Liver (tissue), 9 donors: Measurements from ENCODE around the gene RAD1. TPM values are rescaled to one million over a fixed set of nuclear protein-coding genes. Genes with fewer than 3 reads are reported as not detected.

Experiments
- DNase-seq: peaks from one replicate; pipeline ENCODE4 v3.0.0-alpha.2; 2017; ENCODE audit warnings: low spot score
- H3K27ac ChIP-seq, 2 donors: one replicate each; pipeline ENCODE4 v1.7.0; 2013; ENCODE audit warnings: inconsistent platforms in 2 of 2, low read length in 2 of 2, control low read depth in 1 of 2, low read depth in 1 of 2, mild to moderate bottlenecking in 1 of 2
- H3K27me3 ChIP-seq, 4 donors: one replicate each; pipeline versions ENCODE4 v1.6.1 to v1.7.0; 2013; ENCODE audit warnings: low read length in 3 of 4, inconsistent platforms in 1 of 4, mild to moderate bottlenecking in 1 of 4, moderate library complexity in 1 of 4; ENCODE audit not compliant: control insufficient read depth in 4 of 4, insufficient read depth in 4 of 4
- H3K36me3 ChIP-seq, 4 donors: one replicate each; pipeline versions ENCODE4 v1.6.1 to v1.7.0; 2013; ENCODE audit warnings: low read length in 3 of 4, mild to moderate bottlenecking in 3 of 4, low read depth in 1 of 4, moderate library complexity in 1 of 4; ENCODE audit not compliant: control insufficient read depth in 4 of 4, insufficient read depth in 3 of 4
- H3K4me1 ChIP-seq, 4 donors: one replicate each; pipeline versions ENCODE4 v1.6.1 to v1.7.0; 2013; ENCODE audit warnings: low read length in 3 of 4, mild to moderate bottlenecking in 3 of 4, moderate library complexity in 1 of 4; ENCODE audit not compliant: control insufficient read depth in 4 of 4, insufficient read depth in 4 of 4
- H3K4me3 ChIP-seq, 3 donors: one replicate each; pipeline versions ENCODE4 v1.6.1 to v1.7.0; 2013; ENCODE audit warnings: low read length in 3 of 3, control low read depth in 1 of 3, low read depth in 1 of 3, mild to moderate bottlenecking in 1 of 3
- H3K9ac ChIP-seq, 2 donors: one replicate each; pipeline ENCODE4 v1.7.0; 2013; ENCODE audit warnings: low read length in 2 of 2, mild to moderate bottlenecking in 2 of 2, moderate library complexity in 2 of 2, control low read depth in 1 of 2, low read depth in 1 of 2
- H3K9me3 ChIP-seq, 4 donors: one replicate each; pipeline versions ENCODE4 v1.6.1 to v1.7.0; 2013; ENCODE audit warnings: low read length in 3 of 4; ENCODE audit not compliant: control insufficient read depth in 4 of 4
- EGR1 ChIP-seq, 2 donors: IDR thresholded peaks; 2 replicates each; pipeline ENCODE4 v1.6.1; 2016 to 2018; ENCODE audit warnings: antibody characterized with exemption in 2 of 2, low read depth in 2 of 2
- FOXA1 ChIP-seq: IDR thresholded peaks from 2 replicates; pipeline ENCODE4 v1.6.1; 2016; ENCODE audit warnings: antibody characterized with exemption
- FOXA2 ChIP-seq: IDR thresholded peaks from 2 replicates; pipeline ENCODE4 v1.6.1; 2016; ENCODE audit warnings: antibody characterized with exemption
- GABPA ChIP-seq, 2 donors: IDR thresholded peaks in 1 of 2; conservative IDR thresholded peaks in 1 of 2; 2 replicates each; pipeline ENCODE4 v1.6.1; 2016; ENCODE audit warnings: antibody characterized with exemption in 2 of 2, mild to moderate bottlenecking in 1 of 2, moderate library complexity in 1 of 2
- HNF4A ChIP-seq, 2 donors: conservative IDR thresholded peaks; 2 replicates each; pipeline ENCODE4 v1.6.1; 2016; ENCODE audit warnings: antibody characterized with exemption in 2 of 2, mild to moderate bottlenecking in 2 of 2
- HNF4G ChIP-seq: IDR thresholded peaks from 2 replicates; pipeline ENCODE4 v1.6.1; 2016; ENCODE audit warnings: antibody characterized with exemption
- JUND ChIP-seq, 2 donors: IDR thresholded peaks; 2 replicates each; pipeline ENCODE4 v1.6.1; 2016; ENCODE audit warnings: antibody characterized with exemption in 2 of 2
- NR2F2 ChIP-seq: IDR thresholded peaks from 2 replicates; pipeline ENCODE4 v1.6.1; 2016; ENCODE audit warnings: antibody characterized with exemption
- RAD21 ChIP-seq, 2 donors: IDR thresholded peaks; 2 replicates each; pipeline ENCODE4 v1.6.1; 2016; ENCODE audit warnings: antibody characterized with exemption in 2 of 2, mild to moderate bottlenecking in 2 of 2
- RXRA ChIP-seq, 2 donors: IDR thresholded peaks; 2 replicates each; pipeline ENCODE4 v1.6.1; 2017 to 2018; ENCODE audit warnings: antibody characterized with exemption in 2 of 2, mild to moderate bottlenecking in 1 of 2
- SP1 ChIP-seq: IDR thresholded peaks from 2 replicates; pipeline ENCODE4 v1.6.1; 2018; ENCODE audit warnings: antibody characterized with exemption, mild to moderate bottlenecking
- TAF1 ChIP-seq: conservative IDR thresholded peaks from 2 replicates; pipeline ENCODE4 v1.6.1; 2016; ENCODE audit warnings: antibody characterized with exemption, mild to moderate bottlenecking
- YY1 ChIP-seq: IDR thresholded peaks from 2 replicates; pipeline ENCODE4 v1.6.1; 2016; ENCODE audit warnings: antibody characterized with exemption, mild to moderate bottlenecking
- WGBS: extraction: QIAGEN DNeasy Blood & Tissue Kit; methylation state at CpG from one replicate; pipeline ENCODE4 v1.1.7; 2013; 5-methylcytosine and 5-hydroxymethylcytosine counted together
- polyA plus RNA-seq, 2 donors: library from polyadenylated mRNA; stranded (reverse) in 1 of 2; unstranded in 1 of 2; fragments of 200-250 nt in 1 of 2; fragments of >200 nt in 1 of 2; fragmentation: Nextera tagmentation in 1 of 2; extraction: Ambion mirVana in 1 of 2; gene quantifications; one replicate each; pipeline versions ENCODE4 v1.2.1 to v1.2.3, GENCODE V29; 2013 to 2015
- total RNA-seq, 2 donors: library from RNA; depleted of rRNA; stranded (reverse); fragments of >200 nt; gene quantifications; one replicate each; pipeline ENCODE4 v1.2.3, GENCODE V29; 2014
- TF ChIP-seq, protein P1 (sequence below): IDR thresholded peaks from 2 replicates; pipeline ENCODE4 v1.6.1; 2016; ENCODE audit warnings: antibody characterized with exemption
- TF ChIP-seq, protein P2 (sequence below): IDR thresholded peaks from 2 replicates; pipeline ENCODE4 v1.6.1; 2016; ENCODE audit warnings: antibody characterized with exemption
- TF ChIP-seq, protein P3 (sequence below): IDR thresholded peaks from 2 replicates; pipeline ENCODE4 v1.6.1; 2016; ENCODE audit warnings: antibody characterized with exemption
- TF ChIP-seq, protein P4 (sequence below): fragments of 150-350 bp; IDR thresholded peaks from 2 replicates; pipeline ENCODE4 v1.5.1; 2017; ENCODE audit warnings: improper control_type of control experiment, low read depth, low read length; ENCODE audit not compliant: missing input control
- donor health status: healthy.
- donor health status: healthy.
- donor health status: healthy.
- donor health status: healthy.
- donor health status: healthy.

Gene RAD1
- total and polyA plus RNA-seq, 4 donors, result 7.2 to 17.5 (median 9.2) TPM

DNA sequence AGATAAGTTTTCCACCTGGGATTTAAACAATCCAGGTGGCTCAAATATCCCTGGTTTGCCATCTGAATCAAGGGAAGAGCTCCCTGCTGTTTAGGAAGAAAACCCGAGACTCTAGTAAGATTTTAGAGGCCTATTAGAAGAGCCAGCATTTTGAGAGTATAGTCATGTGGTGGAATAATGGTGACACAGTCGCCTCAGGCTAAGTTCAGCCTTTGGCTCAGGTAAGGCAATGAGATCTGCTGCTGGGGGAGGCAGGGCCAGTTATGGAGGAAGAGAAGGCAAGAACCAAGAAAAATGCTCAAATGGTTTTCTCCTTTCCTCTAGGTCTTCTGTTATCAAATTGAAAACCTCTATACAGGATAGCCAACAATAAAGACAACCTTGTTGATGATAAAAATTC is 16.2 kb downstream of the RAD1 start:
- Histone ChIP-seq H3K9me3 (no peaks in the 10 kb centered on the region), H3K36me3 (no peaks in the 10 kb centered on the region), H3K4me1 (no peaks in the 10 kb centered on the region), H3K27me3 (no peaks in the 10 kb centered on the region), H3K9ac (no peak overlapping the region), H3K4me3 (no peak overlapping the region), H3K27ac (no peak overlapping the region)
- DNase-seq, result no peak
- WGBS, result 97% methylated on average over 2 of the region's 2 CpGs
- TF ChIP-seq, protein P1, sequence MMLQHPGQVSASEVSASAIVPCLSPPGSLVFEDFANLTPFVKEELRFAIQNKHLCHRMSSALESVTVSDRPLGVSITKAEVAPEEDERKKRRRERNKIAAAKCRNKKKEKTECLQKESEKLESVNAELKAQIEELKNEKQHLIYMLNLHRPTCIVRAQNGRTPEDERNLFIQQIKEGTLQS, result no peak
- no peak for TF ChIP-seq HNF4G
- no peak for TF ChIP-seq NR2F2
- TF ChIP-seq, protein P2, sequence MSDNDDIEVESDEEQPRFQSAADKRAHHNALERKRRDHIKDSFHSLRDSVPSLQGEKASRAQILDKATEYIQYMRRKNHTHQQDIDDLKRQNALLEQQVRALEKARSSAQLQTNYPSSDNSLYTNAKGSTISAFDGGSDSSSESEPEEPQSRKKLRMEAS, result no peak
- no peak for TF ChIP-seq YY1
- TF ChIP-seq GABPA (IDR thresholded peaks at IDR 0.05 in 1 of 2, conservative IDR thresholded peaks at IDR 0.05 in 1 of 2), result no peak
- TF ChIP-seq, protein P3, sequence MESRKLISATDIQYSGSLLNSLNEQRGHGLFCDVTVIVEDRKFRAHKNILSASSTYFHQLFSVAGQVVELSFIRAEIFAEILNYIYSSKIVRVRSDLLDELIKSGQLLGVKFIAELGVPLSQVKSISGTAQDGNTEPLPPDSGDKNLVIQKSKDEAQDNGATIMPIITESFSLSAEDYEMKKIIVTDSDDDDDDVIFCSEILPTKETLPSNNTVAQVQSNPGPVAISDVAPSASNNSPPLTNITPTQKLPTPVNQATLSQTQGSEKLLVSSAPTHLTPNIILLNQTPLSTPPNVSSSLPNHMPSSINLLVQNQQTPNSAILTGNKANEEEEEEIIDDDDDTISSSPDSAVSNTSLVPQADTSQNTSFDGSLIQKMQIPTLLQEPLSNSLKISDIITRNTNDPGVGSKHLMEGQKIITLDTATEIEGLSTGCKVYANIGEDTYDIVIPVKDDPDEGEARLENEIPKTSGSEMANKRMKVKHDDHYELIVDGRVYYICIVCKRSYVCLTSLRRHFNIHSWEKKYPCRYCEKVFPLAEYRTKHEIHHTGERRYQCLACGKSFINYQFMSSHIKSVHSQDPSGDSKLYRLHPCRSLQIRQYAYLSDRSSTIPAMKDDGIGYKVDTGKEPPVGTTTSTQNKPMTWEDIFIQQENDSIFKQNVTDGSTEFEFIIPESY, result no peak
- TF ChIP-seq, protein P4, sequence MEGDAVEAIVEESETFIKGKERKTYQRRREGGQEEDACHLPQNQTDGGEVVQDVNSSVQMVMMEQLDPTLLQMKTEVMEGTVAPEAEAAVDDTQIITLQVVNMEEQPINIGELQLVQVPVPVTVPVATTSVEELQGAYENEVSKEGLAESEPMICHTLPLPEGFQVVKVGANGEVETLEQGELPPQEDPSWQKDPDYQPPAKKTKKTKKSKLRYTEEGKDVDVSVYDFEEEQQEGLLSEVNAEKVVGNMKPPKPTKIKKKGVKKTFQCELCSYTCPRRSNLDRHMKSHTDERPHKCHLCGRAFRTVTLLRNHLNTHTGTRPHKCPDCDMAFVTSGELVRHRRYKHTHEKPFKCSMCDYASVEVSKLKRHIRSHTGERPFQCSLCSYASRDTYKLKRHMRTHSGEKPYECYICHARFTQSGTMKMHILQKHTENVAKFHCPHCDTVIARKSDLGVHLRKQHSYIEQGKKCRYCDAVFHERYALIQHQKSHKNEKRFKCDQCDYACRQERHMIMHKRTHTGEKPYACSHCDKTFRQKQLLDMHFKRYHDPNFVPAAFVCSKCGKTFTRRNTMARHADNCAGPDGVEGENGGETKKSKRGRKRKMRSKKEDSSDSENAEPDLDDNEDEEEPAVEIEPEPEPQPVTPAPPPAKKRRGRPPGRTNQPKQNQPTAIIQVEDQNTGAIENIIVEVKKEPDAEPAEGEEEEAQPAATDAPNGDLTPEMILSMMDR, result no peak
- no peak for TF ChIP-seq EGR1 (IDR thresholded peaks at IDR 0.05; ENCODE audit: low read depth in 2 of 2)
- TF ChIP-seq JUND (IDR thresholded peaks at IDR 0.05), result no peak
- no peak for TF ChIP-seq HNF4A (conservative IDR thresholded peaks at IDR 0.05)
- TF ChIP-seq TAF1, result no peak
- no peak for TF ChIP-seq FOXA1
- TF ChIP-seq RXRA (IDR thresholded peaks at IDR 0.05), result no peak
- no peak for TF ChIP-seq SP1

DNA sequence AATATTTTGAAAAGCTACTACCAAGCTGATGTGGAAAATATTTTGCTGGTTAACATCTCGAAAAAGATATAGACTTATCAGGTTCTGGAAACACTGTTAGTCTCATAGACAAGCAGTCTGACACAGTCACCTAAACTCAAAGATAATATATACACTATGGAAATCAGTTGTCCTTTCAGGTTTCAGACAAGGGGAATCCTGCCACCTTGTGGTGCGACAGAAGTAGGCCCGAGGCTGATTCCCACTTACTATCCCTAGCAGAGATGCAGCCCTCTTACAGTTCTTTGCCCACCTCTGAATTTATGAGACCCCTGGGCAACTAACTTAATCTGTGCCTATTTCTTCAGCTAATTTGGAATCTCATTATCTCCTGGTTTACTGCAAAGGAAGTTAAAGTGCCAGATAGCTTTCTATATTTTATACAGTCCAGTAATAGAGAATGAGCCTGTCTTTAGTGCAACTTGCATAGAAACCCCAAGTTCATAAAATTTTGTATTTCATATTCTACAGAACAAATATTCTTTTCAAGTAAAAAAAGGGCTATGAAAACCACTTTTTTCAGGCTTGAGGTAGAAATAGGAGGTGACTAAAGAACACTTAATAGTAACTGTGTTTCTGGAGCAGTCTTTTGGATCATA is 16.9 kb downstream of the RAD1 start:
- Histone ChIP-seq H3K9ac (no peak overlapping the region), H3K27me3 (no peaks in the 10 kb centered on the region), H3K9me3 (no peaks in the 10 kb centered on the region), H3K4me1 (no peaks in the 10 kb centered on the region), H3K36me3 (no peaks in the 10 kb centered on the region), H3K27ac (no peak overlapping the region), H3K4me3 (no peak overlapping the region)
- peak; percentile 91 to 95 for TF ChIP-seq RAD21 (IDR thresholded peaks at IDR 0.05)
- TF ChIP-seq, protein P4, result peak; percentile 81
- no peak for TF ChIP-seq FOXA2
- DNase-seq, result peak; percentile 66
- 0% methylated on average over 3 of the region's 3 CpGs for WGBS
